Lower lobe of right lung (tissue), 2 donors: ENCODE data around the gene SBF2. TPM values are rescaled to one million over a fixed set of nuclear protein-coding genes. Genes with fewer than 3 reads are reported as not detected.

Experiments
- ATAC-seq, 2 donors: fragments of 200-7000 bp; cut with Tn5 transposase; one replicate each; pipeline ENCODE4 v1.9.1; 2020 to 2022; ENCODE audit warnings: mild to moderate bottlenecking in 2 of 2, moderate library complexity in 2 of 2
- DNase-seq: peaks from one replicate; pipeline ENCODE4 v3.0.0-alpha.2; 2020
- H3K27ac ChIP-seq: fragments of 200-600 bp; one replicate; pipeline ENCODE4 v1.8.0; 2022
- H3K27me3 ChIP-seq: fragments of 200-600 bp; one replicate; pipeline ENCODE4 v1.8.0; 2022; ENCODE audit warnings: low read depth
- H3K36me3 ChIP-seq: fragments of 200-600 bp; one replicate; pipeline ENCODE4 v1.8.0; 2022; ENCODE audit warnings: mild to moderate bottlenecking
- H3K4me1 ChIP-seq: fragments of 200-600 bp; one replicate; pipeline ENCODE4 v1.8.0; 2022
- H3K4me3 ChIP-seq: fragments of 200-600 bp; one replicate; pipeline ENCODE4 v1.8.0; 2022; ENCODE audit warnings: mild to moderate bottlenecking
- H3K9me3 ChIP-seq: fragments of 200-600 bp; one replicate; pipeline ENCODE4 v1.8.0; 2022
- CTCF ChIP-seq: fragments of 200-600 bp; IDR thresholded peaks from one replicate; pipeline ENCODE4 v1.8.0; 2022; ENCODE audit warnings: antibody characterized with exemption, mild to moderate bottlenecking
- intact Hi-C: fragments of 100-400 bp; cut with DNase I; formaldehyde crosslinking; loops from one replicate; pipeline ENCODE4 v1.11.0; 2022
- total RNA-seq: library from RNA; stranded (reverse); fragmentation: NEBNext Ultra II Directional; extraction: Animal tissue kit (Norgen Biotek cat#: 25700); gene quantifications from one replicate; pipeline ENCODE4 v1.2.1, GENCODE V29; 2021
- donor health status: DM: no; HTN: yes; CAD: no; lungs with severe emphysema.

The SBF2 gene
- total RNA-seq, 1 donor from 2014 or later, result 41.3 TPM

- no peak for ATAC-seq
These were observed 35.3 kb upstream of the SBF2 start for GRCh38 chr11:10329356-10329755.

GRCh38 chr11:10328314-10329098 lies 34.5 kb upstream of the SBF2 start:
- no peak for TF ChIP-seq CTCF
- Histone ChIP-seq H3K27me3 (no peaks in the 10 kb centered on the region), H3K4me3 (no peak overlapping the region), H3K4me1 (peaks cover 57% of the 10 kb centered on the region), H3K9me3 (no peaks in the 10 kb centered on the region), H3K27ac (peak overlapping the region; percentile 52), H3K36me3 (no peaks in the 10 kb centered on the region)
- DNase-seq (no peak), ATAC-seq (peak; percentile 51 to 59)
- intact Hi-C loops, result no loop called here

More at GRCh38 chr11:10329356-10329755, 35.3 kb upstream of the SBF2 start:
- Histone ChIP-seq H3K4me1 (peaks cover 49% of the 10 kb centered on the region), H3K4me3 (no peak overlapping the region), H3K27me3 (no peaks in the 10 kb centered on the region), H3K27ac (peak overlapping the region; percentile 52), H3K9me3 (no peaks in the 10 kb centered on the region), H3K36me3 (no peaks in the 10 kb centered on the region)
- TF ChIP-seq CTCF, result no peak
- no peak for DNase-seq
- intact Hi-C loops, result no loop called here

GRCh38 chr11:10327254-10327653 lies 33.2 kb upstream of the SBF2 start:
- Histone ChIP-seq H3K36me3 (no peaks in the 10 kb centered on the region), H3K9me3 (no peaks in the 10 kb centered on the region), H3K27ac (peak overlapping the region; percentile 54), H3K27me3 (no peaks in the 10 kb centered on the region), H3K4me3 (no peak overlapping the region), H3K4me1 (peaks cover 65% of the 10 kb centered on the region)
- peak in 1 of 2 donors; percentile 16 for ATAC-seq
- TF ChIP-seq CTCF, result no peak
- intact Hi-C loops, result no loop called here
- DNase-seq, result no peak

GRCh38 chr11:10326012-10326964 lies 32.3 kb upstream of the SBF2 start:
- H3K27ac ChIP-seq, result peak overlapping the region; percentile 54
- no peak for DNase-seq
- peaks cover 65% of the 10 kb centered on the region for H3K4me1 ChIP-seq
- no peak overlapping the region for H3K4me3 ChIP-seq
- no peaks in the 10 kb centered on the region for H3K27me3 ChIP-seq
- no peaks in the 10 kb centered on the region for H3K9me3 ChIP-seq
- intact Hi-C loops, result no loop called here
- no peaks in the 10 kb centered on the region for H3K36me3 ChIP-seq
- ATAC-seq, result peak; percentile 25 to 41
- TF ChIP-seq CTCF, result no peak

- peaks cover 65% of the 10 kb centered on the region for H3K4me1 ChIP-seq
- no peak for DNase-seq
- ATAC-seq, result no peak
- no peaks in the 10 kb centered on the region for H3K9me3 ChIP-seq
- H3K4me3 ChIP-seq, result no peak overlapping the region
- no peaks in the 10 kb centered on the region for H3K27me3 ChIP-seq
- intact Hi-C loops, result no loop called here
- no peak for TF ChIP-seq CTCF
- H3K27ac ChIP-seq, result peak overlapping the region; percentile 48
- no peaks in the 10 kb centered on the region for H3K36me3 ChIP-seq
These were observed 31.4 kb upstream of the SBF2 start for GRCh38 chr11:10325277-10326011.
